ENCODE results near the gene DLG2. TPM values are rescaled to one million over a fixed set of nuclear protein-coding genes. Genes with fewer than 3 reads are reported as not detected.

The DLG2 gene
- total RNA-seq, 1 experiment from 2014 or later, result 0.17 TPM

GRCh38 chr11:84036664-84037194 is 1590.4 kb downstream of the DLG2 start:
- DNase-seq (ENCODE audit: low read depth), result no peak

- DNase-seq (ENCODE audit: low read depth), result no peak
Measured at GRCh38 chr11:84035645-84036044, 1591.5 kb downstream of the DLG2 start.

GRCh38 chr11:84034484-84034883 is 1592.7 kb downstream of the DLG2 start:
- DNase-seq (ENCODE audit: low read depth), result no peak

GRCh38 chr11:84024266-84024665 is 1602.9 kb downstream of the DLG2 start:
- DNase-seq (ENCODE audit: low read depth), result no peak

- no peak for DNase-seq (ENCODE audit: low read depth)
Measured at GRCh38 chr11:84022695-84023094, 1604.4 kb downstream of the DLG2 start.

GRCh38 chr11:84022201-84022600 is 1604.9 kb downstream of the DLG2 start:
- DNase-seq (ENCODE audit: low read depth), result no peak

GRCh38 chr11:84021291-84021690 is 1605.9 kb downstream of the DLG2 start:
- no peak for DNase-seq (ENCODE audit: low read depth)

- peak; percentile 34 for DNase-seq (ENCODE audit: low read depth)
Measured at GRCh38 chr11:84019571-84020194, 1607.5 kb downstream of the DLG2 start.

- no peak for DNase-seq (ENCODE audit: low read depth)
Measured at GRCh38 chr11:84014539-84014938, 1612.6 kb downstream of the DLG2 start.

GRCh38 chr11:84012171-84012826 is 1614.8 kb downstream of the DLG2 start:
- peak; percentile 1 for DNase-seq (ENCODE audit: low read depth)

GRCh38 chr11:84003181-84003580 is 1624.0 kb downstream of the DLG2 start:
- no peak for DNase-seq (ENCODE audit: low read depth)

GRCh38 chr11:83998921-83999320 is 1628.2 kb downstream of the DLG2 start:
- no peak for DNase-seq (ENCODE audit: low read depth)

GRCh38 chr11:83990160-83990733 is 1636.9 kb downstream of the DLG2 start:
- no peak for DNase-seq (ENCODE audit: low read depth)

GRCh38 chr11:83982825-83983224 is 1644.3 kb downstream of the DLG2 start:
- DNase-seq (ENCODE audit: low read depth), result no peak

GRCh38 chr11:83979593-83979992 is 1647.6 kb downstream of the DLG2 start:
- no peak for DNase-seq (ENCODE audit: low read depth)

- DNase-seq (ENCODE audit: low read depth), result no peak
Measured at GRCh38 chr11:83978942-83979341, 1648.2 kb downstream of the DLG2 start.

GRCh38 chr11:83976086-83976485 is 1651.1 kb downstream of the DLG2 start:
- DNase-seq (ENCODE audit: low read depth), result no peak

- DNase-seq (ENCODE audit: low read depth), result no peak
Measured at GRCh38 chr11:83972536-83972935, 1654.6 kb downstream of the DLG2 start.

- no peak for DNase-seq (ENCODE audit: low read depth)
Measured at GRCh38 chr11:83971063-83971462, 1656.1 kb downstream of the DLG2 start.

GRCh38 chr11:83970061-83970671 is 1657.0 kb downstream of the DLG2 start:
- DNase-seq (ENCODE audit: low read depth), result no peak

GRCh38 chr11:83957038-83957900 is 1669.9 kb downstream of the DLG2 start:
- no peak for DNase-seq (ENCODE audit: low read depth)

All from LHCN-M2 (cell line).